Stimulated activated CD4-positive, alpha-beta T cell treated with anti-CD3 and anti-CD28 coated beads, Interleukin-2, amount 100 ng/mL, for 48 hours (primary cell): Measurements from ENCODE around the gene RNF207.

Experiments
- DNase-seq, 2 donors: peaks; one replicate each; pipeline ENCODE4 v3.0.0-alpha.2; 2020

Gene RNF207

DNA sequence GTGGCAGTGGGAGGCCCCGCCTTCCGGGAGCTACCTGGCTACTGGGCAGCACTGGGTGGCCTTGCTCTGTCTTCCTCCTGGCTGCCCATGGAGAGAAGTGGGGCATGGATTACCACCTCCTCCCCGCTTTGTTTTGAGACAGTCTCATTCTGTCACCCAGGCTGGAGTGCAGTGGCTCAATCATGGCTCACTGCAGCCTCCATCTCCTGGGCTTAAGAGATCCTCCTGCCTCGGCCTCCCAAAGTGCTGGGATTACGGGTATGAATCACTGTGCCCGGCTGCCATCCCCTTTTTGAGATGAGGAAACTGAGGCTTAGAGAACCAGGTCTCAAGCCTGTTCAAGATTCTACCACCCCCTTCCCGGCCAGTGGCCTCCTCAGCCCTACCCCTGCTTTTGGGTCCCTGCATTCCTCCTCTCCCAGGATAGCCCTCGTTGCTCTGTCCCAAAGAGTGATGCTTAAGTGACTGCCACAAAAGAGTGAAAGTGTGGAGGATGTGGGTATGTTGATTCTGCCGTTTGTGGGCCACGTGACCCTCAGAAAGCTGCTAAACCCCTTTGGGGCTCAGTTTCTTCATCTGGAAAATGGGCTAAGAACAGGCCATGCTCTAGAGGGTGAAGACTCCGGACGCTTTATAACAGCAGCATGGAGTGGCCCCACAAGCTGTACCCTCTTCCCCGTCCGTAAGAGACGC, 45.9 kb downstream of the RNF207 start:
- DNase-seq = no peak

DNA sequence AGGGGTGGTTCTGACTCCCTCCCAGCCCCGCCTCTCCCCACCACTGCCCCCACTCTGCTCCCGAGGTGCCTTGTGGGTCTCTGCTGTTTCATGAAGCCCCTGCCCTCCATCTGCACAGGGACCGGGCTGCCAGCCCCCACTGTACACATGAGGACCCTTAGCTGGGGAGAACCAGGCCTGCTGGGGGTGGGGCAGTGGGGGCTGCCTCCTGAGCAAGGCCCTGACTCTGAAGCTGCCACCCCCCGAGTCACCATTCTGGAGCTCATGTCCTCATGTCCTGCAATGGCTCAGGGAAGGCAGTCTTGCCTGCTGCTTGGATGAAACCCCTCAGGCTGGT, 46.4 kb downstream of the RNF207 start:
- DNase-seq = no peak

DNA sequence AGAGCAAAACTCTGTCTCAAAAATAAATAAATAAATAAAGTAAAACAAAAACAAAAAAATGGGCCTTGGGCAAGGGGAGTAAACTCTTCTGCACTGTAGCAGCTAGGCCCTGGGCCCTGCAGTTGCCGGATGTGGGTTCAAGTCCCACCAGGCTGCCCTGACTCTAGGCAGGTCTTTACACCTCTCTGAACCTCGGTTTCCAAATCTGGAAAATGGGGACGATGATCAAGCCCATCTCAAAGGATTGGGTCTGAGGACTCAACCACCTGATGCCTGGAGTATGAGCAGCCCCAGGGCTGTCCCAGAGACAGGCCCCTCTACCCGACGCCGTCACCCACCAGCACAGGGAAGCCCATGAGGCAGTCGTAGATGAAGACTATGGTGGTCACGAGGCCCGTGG, 47.5 kb downstream of the RNF207 start:
- DNase-seq = no peak

DNA sequence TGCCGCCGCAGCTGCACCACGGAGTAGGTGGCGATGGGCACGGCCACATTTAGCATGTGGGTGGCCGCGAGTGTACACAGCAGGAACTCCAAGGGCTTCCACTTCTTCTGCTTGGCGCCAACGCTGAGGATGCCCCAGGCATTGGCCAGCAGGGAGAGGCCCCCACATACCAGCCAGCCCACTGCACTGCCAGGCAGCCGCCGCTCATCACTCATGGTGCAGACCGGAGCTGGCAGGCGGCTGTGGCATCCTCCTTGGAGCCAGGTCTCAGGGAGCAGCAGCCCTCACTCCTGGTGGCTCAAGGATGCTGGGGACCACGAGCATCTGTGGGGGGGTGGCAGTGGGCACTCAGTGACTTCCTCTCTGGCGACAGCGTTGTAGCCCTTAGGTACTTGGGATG, 48.8 kb downstream of the RNF207 start:
- no peak for DNase-seq

DNA sequence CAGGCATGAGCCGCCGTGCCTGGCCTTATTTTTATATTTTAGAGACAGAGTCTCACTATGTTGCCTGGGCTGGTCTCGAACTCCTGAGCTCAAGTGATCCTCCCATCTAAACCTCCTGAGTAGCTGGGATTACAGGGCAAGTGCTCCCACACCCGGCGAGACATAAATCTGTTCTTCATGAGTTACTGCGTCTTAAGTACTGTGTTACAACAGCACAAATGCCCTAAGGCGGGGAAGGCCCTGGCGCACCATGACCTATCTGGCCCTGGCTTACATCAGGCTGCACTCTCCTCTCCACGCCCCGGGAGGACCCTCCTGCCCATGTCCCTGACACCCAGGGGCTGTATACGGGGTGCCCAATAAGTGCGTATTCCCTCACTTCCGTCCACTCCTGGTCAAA, 50.7 kb downstream of the RNF207 start:
- no peak for DNase-seq

DNA sequence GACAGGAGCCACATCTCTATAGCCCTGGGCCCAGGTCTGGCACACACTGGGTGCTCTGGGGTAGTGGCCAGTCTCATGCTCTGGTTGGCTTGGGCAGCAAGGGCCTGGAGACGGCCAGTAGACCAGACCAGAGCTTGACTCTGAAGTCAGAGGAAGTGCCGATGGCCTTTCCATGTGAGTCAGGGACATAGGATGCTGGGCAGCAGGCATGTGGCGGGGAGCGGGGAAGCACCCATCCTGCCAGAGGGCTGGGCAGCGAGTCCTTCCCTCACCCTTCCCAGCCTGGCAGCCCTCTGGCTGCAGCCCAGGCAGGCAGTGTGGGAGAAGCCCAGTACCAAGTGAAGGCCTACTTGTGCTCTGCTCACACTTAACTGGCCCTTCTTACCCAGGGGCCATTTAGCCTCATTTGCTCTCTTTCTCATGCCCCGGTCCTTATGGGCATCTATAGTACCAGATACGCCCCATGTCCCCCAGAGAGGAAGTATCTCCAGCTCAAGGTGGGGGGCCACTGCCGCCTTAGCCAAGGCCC, 51.7 kb downstream of the RNF207 start:
- no peak for DNase-seq

DNA sequence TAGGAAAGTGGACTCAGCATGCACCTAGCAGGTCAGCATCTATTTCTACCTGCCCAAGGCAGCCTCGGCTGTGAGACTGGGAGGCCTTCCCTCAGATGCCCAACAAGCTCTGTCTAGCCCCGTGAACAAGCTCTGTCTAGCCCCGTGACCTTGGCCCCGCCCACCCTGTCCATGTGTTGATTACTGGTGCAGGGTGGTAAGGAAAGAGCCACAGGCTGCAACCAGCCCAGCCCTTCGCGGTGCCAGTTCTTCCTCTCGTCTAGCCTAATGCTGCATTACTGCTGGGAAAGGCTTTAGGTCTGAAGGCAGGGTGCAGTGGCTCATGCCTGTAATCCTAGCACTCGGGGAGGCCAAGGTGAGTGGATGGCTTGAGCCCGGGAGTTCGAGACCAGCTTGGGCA, 52.8 kb downstream of the RNF207 start:
- no peak for DNase-seq

DNA sequence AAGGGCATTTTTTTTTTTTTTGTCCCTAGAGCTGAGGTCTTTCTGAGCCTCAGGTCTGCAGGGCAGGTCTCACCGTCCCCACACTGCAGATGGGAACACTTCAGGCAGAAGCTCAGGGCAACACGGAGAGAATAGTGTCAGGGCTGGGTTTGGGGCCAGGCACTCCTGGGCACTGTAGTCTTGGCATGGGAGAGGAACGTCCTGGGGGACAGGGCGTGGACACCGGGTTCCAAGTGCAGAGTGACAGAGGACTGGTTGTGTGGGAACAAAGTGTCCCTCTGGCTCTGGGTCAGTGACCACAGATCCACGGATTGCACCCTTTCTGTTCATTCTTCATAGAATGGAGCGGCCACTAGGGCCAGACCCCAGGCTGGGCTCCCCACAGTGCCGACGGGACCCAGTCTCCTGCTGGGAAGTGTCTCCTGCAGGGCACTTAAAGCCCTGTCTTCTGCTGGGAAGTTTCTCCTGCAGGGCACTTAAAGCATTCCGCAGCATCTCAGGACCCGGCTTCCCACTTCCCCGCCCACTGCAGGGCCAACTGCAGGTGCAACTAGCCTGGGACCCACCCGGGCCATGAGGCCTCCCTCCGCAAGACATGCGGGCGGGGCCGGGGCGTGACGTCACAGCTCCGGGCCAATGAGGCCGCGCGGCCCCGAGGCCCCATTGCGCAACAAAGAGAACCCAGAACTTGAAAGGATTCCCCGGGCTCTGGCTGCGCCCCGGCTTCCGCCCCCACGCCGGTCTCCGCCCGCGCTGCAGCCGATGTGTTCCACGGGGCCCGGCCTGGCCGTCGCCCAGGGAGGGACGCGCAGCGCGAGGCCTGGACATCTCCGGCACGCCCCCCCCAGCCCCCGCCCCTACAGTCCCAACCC, 53.8 kb downstream of the RNF207 start:
- peak; percentile 60 to 69 for DNase-seq

DNA sequence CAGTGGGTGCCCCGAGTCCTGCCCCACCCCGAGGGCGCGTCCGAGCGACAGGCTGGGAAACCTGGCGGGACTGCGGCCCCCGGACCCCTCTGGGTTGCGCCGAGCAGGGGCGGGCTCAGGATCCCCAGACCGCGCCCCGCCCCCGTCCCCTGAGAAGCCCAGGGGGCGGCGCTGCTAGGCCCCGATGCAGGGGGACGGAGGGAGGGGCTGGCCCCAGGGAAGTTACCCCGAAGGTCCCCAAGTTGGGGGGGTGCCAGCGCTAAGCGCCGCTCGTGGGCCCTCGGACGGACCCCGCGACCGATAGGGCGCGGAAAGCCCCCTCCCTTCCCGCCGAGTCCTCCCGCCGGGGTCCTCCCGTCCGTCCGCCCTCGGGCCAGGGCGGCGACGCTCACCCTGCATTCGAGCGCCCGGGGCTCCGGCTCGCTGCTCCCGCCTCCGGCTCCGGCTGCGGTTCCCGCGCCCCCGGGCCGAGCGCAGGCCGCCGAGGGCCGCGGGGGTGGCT, 54.6 kb downstream of the RNF207 start:
- DNase-seq = no peak

DNA sequence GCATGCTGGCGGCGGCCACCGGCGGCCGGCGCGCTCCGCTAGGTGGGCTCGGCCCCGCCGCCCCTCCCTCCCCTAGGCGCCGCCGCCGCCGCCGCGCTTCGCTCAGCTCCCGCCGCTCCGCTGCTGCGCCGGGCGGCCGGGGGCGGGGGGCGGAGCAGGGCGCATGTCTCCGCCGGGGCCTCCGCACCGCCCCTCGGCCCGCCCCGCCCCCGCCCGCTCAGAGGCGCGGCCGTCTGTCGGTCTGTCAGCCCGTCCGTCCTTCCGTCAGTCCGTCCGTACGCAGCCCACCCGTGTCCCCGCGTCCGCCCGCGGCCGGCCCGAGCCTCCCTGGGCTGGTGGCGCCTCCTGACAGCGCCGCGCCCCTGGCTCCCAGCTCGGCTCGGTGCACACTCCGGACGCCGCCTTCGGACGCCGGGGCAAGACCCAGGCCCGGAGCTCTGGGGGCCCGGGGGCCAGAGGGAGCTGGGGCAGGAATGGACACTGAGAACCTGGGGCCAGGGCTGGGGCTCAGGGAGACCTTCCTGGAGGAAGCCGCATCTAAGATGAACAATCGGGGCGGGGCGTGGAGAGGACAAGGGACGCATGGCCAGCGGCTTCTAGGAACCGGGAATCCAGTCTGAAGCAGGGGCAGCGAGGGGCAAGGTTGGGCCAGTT, 55.2 kb downstream of the RNF207 start, which contains the start of gene GPR153:
GPR153 (minus strand) TSS at position 138 of the 654 bp plus-strand sequence. CDS start 6,193 bp downstream, outside the sequence.
- peak; percentile 37 to 39 for DNase-seq

DNA sequence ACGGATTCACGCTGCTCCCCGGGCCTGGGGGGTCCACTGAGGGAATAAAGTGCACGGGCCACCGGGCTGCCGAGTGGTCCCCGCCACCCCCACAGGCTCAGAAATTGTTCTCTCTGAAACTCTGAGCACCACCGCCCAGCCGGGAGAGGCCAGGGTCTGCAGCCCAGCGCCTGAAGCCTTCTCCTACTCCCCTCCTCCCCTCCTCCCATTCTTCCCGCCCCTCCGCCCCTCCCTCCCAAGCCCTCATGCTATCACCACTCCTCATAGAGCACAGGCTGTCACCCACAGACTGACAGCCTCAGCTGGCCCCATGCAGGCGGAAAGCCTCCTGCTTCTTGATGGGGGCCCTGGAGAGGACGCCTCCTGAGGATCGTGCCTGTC, 55.7 kb downstream of the RNF207 start:
- DNase-seq = no peak

DNA sequence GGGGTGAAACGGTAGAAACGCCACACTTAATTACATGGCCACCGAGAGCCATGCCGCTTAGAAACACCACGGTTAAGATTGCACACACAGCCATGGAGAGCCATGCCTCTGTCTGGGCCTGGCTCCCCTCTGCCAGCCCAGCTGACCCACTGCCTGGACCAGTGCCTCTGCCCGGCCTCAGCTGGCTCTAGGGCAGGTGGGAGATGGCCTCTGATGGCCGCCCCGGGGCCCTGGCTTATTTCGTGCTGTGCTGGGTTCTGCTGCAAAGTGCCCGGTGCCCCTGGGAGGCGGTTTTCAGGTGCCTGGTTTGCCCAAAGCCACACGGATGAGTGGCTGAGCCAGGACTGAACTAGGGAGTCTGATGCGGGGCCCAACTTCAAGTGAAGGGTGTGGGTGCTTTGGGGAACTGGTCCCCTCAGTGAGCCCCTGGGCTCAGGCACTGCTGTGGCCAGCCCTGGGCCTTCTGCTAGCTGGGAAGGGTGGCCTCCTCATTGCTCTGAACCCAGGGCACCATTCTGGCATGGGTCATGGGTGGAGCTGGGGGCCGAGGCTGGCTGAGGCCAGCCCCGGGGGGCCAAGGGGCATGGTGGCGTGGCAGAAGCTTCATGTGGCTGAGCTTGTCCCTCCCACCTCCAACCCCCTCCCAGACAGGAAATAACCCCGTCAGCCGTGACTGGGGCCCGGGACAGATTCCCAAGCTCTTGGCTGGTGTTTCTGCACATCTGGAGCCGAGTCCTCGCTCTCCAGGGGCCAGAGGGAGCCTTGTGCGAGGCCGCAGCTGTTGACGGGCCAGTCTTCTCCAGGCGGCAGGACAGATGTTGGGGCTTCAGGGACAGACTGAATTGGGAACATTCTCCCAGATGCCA, 56.9 kb downstream of the RNF207 start:
- DNase-seq = no peak

DNA sequence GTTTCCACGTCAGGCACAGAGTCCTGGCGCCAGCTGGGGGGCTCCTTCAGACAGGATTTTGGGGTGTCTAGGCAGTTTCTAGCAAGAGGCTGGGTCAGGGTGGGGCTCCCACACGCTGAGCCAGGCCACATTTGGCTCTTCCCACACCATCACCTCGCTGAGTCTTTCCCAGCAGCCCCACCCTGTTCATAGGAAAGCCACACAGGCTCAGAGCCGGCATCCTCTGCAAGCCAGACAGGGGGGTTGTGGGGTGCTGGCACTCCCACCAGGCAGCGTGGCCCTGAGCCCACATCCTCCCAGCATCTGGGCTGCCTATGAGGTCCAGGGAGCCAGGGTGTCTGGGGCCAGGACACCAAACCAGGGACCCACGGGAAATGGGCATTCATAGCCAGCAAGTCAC, 57.8 kb downstream of the RNF207 start:
- DNase-seq = no peak

DNA sequence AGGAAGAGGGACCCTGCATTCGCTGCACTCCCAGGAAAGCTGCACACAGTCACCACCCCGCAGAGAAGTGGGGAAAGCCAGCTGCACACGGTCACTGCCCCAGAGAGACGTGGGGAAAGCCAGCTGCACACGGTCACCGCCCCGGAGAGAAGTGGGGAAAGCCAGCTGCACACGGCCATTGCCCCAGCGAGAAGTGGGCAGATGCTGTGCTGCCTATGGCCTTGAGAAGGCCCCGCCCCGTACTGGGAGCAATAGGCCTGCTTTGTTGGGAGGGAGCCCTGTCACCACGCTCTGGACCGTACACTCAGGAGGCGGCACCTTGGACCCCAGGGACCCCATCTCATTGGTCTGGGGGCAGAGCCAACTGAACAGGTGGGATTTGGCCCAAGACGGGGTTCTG, 59.2 kb downstream of the RNF207 start:
- DNase-seq = no peak

DNA sequence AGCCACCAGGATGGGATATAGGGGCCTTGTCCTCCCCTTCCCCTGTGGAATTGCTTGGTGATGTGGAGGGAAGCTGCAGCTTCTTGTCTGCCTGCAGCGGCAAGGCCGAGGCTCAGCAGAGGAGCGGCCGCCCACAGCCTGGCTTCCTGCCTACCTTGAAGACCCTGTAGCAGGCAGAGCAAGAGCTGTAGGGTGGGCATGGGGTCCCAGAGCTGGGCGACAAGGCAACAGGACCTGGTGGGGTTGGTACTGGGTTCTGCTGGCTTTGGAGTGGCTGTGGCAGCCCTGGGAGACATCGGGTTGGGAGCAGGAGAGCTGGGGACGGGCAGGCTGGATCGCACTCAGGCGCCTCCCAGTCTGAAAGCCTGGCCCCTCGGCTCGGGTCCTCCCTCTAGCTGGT, 60.7 kb downstream of the RNF207 start:
- DNase-seq = no peak

DNA sequence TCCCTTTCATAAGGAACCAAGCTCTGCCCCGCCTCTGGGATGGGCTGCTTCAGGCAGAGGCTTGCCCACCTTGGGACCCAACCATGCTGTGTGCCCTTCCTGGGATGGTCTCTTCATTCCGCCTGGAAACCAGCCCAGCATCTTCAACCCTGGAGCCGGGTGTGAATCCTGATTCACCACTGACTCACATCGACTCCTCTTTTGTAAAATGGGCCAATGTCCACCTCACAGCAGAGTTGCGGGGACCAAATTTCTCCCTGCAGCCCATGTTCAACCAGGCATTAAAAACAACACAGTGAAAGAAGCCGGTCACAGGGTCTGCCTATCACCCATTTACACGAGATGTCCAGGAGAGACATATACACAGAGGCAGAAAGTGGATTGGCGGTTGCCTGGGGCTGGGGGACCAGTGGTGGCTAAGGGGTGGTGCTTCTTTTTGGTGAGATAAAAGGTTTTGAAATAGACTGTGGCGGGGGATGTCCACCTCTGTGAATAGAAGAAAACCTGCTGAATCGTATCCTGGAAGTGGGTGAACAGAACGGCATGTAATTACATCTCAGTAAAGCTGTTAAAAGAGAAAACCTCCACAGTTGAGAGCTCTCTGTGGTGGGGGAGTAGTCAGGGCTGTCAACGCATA, 61.9 kb downstream of the RNF207 start:
- DNase-seq = no peak

DNA sequence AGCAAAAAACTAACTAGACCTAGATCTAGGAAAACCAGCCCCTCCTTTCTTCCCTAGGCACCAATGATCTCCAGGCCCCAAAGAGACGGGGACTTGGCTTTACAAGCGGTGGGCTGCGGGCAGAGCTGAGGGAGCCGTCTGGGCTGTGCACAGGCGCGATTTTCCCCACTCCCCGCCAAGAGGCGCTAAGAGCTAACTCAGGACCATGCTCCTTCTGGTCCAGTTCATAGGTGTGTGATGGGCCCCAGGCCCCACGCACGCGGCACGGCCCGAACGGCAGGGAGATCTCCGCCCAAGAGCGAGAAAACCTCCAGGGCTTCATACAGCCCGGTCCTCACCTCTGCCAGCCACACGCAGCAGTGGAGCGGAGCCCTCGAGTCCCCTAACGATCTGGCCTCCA, 62.5 kb downstream of the RNF207 start:
- DNase-seq = no peak

DNA sequence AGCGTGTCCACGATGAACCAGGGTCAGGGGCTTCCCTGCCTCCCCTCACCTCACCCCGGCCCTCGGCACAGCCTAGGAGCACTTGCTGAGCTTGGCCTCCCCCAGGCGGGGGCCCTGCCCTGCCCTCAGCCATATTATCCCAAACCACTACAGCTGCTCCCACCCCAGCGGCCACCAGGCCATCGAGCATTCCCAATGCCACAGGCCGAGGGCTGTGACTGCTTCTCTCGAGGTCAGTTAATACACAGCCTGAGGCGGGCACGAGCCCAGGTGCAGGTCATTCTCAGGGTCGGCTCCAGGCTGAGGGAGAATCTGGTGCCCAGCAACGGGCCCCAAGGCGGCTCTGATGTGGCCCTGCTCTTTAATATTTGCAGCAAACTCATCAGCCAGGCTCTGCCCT, 63.4 kb downstream of the RNF207 start:
- no peak for DNase-seq

DNA sequence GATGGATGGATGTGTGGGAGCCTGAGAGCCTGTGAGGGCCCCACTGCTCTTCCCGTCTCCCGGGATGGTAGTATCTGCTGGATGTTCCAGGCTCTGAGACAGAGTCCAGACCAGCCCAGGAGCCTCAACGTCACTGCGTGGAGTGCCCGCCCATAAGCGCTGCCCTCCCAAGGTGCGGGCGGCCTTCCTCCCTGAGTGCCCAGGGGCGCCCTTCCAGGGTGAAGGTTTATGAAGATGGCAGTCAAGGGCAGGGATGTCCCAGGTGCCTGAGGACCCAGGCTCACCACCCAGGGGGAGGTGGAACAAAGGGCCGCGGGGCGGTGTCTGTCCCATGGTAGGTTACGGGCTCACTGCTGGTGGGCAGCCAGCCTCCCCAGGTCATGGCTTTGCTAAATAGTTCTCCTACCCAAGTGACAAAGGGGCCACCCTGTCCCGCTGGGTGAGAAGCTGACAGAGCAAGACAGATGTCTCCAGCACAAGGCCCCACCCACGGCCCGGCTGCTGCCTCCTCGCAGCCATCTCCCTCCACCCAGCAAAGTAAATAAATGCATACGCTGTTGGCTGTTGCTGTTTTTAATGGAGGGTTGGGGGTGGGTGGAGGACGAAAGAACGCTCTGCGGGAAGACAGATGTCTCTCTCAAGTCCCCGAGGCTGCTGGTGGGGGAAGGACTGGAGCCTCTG, 63.9 kb downstream of the RNF207 start:
- DNase-seq = no peak

DNA sequence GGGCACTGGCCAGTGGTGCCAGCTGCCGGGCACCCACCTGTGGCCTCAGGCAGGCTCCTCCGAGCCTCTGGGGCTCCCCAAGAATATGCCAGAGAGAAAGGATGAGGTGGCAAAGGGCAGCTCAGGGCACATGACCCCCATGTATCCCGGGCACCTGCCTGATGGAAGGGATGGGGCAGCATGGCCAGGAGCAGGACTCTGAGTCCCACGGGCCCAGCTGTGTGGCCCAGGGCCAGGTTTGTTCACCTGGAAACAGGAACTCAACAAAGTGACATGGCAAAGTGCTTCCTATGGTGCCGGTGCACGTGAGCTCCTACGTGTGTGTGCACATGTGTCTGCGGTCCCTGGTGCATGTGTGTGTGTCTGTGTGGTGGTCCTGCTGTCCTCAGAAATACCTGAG, 64.5 kb downstream of the RNF207 start:
- DNase-seq = no peak
